Neutrophil (primary cell): ENCODE measurements around the gene NACC2.
A peak's percentile ranks its signal among the peaks of the same experiment; 100 is the strongest.

ENCODE experiments used
- H3K27ac ChIP-seq: fragments of 200-600 bp; sonication (generic); 2 replicates; pipeline ENCODE4 v1.5.1; 2016; ENCODE audit warnings: mild to moderate bottlenecking, moderate library complexity
- H3K27me3 ChIP-seq: fragments of 200-600 bp; sonication (generic); 2 replicates; pipeline ENCODE4 v1.6.0; 2016; ENCODE audit warnings: mild to moderate bottlenecking
- H3K36me3 ChIP-seq: fragments of 200-600 bp; sonication (generic); 2 replicates; pipeline ENCODE4 v1.5.1; 2017
- H3K4me1 ChIP-seq, 2 experiments: fragments of 200-600 bp in 1 of 2; sonication (generic) in 1 of 2; 1 replicate in 1 of 2; 2 replicates in 1 of 2; pipeline versions ENCODE4 v1.5.1 to v1.6.1; 2013 to 2016; ENCODE audit warnings: low read depth in 1 of 2, low read length in 1 of 2, mild to moderate bottlenecking in 1 of 2, moderate library complexity in 1 of 2; ENCODE audit not compliant: control insufficient read depth in 1 of 2, insufficient read depth in 1 of 2
- H3K4me3 ChIP-seq, 2 experiments: fragments of 200-600 bp in 1 of 2; sonication (generic) in 1 of 2; 1 replicate in 1 of 2; 2 replicates in 1 of 2; pipeline ENCODE4 v1.5.1; 2013 to 2016; ENCODE audit warnings: low read depth in 1 of 2, low read length in 1 of 2, mild to moderate bottlenecking in 1 of 2, moderate library complexity in 1 of 2
- H3K9me3 ChIP-seq: fragments of 200-600 bp; sonication (generic); 2 replicates; pipeline ENCODE4 v1.5.1; 2016
- TF ChIP-seq, protein P1 (sequence below): fragments of 200-600 bp; sonication (generic); IDR thresholded peaks from 2 replicates; pipeline ENCODE4 v1.5.1; 2016; ENCODE audit warnings: antibody characterized with exemption

Gene NACC2

GRCh38 chr9:136081113-136081825, 13.8 kb downstream of the NACC2 start:
- no peak overlapping the region for H3K27ac ChIP-seq
- TF ChIP-seq, protein P1, sequence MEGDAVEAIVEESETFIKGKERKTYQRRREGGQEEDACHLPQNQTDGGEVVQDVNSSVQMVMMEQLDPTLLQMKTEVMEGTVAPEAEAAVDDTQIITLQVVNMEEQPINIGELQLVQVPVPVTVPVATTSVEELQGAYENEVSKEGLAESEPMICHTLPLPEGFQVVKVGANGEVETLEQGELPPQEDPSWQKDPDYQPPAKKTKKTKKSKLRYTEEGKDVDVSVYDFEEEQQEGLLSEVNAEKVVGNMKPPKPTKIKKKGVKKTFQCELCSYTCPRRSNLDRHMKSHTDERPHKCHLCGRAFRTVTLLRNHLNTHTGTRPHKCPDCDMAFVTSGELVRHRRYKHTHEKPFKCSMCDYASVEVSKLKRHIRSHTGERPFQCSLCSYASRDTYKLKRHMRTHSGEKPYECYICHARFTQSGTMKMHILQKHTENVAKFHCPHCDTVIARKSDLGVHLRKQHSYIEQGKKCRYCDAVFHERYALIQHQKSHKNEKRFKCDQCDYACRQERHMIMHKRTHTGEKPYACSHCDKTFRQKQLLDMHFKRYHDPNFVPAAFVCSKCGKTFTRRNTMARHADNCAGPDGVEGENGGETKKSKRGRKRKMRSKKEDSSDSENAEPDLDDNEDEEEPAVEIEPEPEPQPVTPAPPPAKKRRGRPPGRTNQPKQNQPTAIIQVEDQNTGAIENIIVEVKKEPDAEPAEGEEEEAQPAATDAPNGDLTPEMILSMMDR = no peak

GRCh38 chr9:136080716-136081112, 14.4 kb downstream of the NACC2 start:
- TF ChIP-seq, protein P1 = no peak
- peaks cover 10 to 52% of the 10 kb centered on the region in 2 experiments for H3K4me1 ChIP-seq
- H3K4me3 ChIP-seq = no peak overlapping the region
- H3K9me3 ChIP-seq = no peaks in the 10 kb centered on the region
- no peaks in the 10 kb centered on the region for H3K27me3 ChIP-seq
- H3K27ac ChIP-seq = no peak overlapping the region
- H3K36me3 ChIP-seq = peaks cover 27% of the 10 kb centered on the region

More at GRCh38 chr9:136081113-136081825, 13.8 kb downstream of the NACC2 start:
- Histone ChIP-seq H3K9me3 (no peaks in the 10 kb centered on the region), H3K36me3 (peaks cover 27% of the 10 kb centered on the region), H3K4me1 (peaks cover 5 to 46% of the 10 kb centered on the region in 2 experiments), H3K27me3 (no peaks in the 10 kb centered on the region), H3K4me3 (no peak overlapping the region)

- Histone ChIP-seq H3K27ac (peak overlapping the region; percentile 26), H3K4me1 (peaks cover 18 to 60% of the 10 kb centered on the region in 2 experiments)
These were observed 15.2 kb downstream of the NACC2 start for GRCh38 chr9:136079916-136080246.

DNA sequence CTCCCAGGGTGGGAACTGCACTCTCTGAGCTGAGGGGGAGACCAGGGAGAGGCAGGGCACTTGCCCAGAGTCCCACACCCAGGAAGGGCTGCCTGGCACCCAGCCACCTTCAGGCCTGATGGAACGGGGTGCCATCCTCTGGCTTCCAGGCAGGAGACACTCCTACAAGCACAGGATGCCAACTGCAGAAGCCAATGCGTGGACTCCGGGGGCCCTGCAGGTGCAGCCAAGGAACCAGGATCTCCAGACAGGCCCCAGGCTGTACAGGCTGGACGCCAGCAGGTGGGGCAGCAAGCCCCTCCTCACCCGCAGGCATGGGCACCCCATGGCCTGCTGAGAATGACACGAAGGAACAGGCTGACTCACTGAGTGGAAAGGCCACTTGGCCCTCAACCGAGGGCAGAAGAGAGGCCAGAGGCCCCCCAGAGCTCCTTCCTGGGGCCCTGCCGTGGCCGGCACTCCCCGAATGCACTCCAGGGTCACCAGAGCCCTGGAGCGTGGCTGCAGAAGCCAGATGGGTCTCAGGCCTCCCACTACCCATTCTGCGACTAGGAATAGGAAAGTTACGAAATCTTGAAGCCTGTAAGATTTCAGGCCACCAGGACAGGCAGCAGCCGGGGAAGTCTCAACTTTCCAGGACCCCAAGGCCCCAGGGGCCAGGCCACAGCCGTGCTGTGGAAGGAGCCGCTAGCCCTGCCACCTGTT, 15.7 kb downstream of the NACC2 start:
- peak overlapping the region; percentile 26 for H3K27ac ChIP-seq
- no peaks in the 10 kb centered on the region for H3K27me3 ChIP-seq
- H3K4me1 ChIP-seq = peaks cover 20 to 58% of the 10 kb centered on the region in 2 experiments
- no peak overlapping the region for H3K4me3 ChIP-seq
- peaks cover 32% of the 10 kb centered on the region for H3K36me3 ChIP-seq
- no peaks in the 10 kb centered on the region for H3K9me3 ChIP-seq
- TF ChIP-seq, protein P1 = no peak

More at GRCh38 chr9:136079916-136080246, 15.2 kb downstream of the NACC2 start:
- Histone ChIP-seq H3K36me3 (peaks cover 27% of the 10 kb centered on the region), H3K4me3 (no peak overlapping the region), H3K9me3 (no peaks in the 10 kb centered on the region), H3K27me3 (no peaks in the 10 kb centered on the region)
- TF ChIP-seq, protein P1 = no peak

DNA sequence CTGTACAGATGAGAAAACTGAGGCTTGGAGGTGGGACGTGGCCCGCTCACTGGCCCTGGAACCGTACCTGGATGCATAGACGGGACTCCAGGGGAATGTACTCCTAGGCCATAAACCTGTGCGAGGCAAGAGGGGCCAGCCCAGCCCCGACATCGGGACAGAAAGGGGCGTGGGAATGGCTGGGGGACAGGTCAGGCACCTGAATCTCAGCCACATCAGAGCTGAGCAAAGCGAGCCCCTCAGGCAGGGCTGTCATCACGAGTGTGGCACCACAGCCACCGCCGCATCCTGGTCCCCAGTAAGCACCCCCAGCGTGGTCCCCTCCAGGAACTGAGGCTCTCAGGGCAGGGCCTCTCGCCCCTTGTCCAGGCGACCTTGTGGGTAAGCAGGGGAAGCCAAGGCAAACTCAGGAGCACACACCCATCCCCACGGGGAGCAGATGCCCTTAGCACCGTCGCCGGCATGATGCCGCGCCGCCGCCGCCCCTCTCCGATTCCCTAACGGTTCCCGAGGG, 16.5 kb downstream of the NACC2 start:
- peaks cover 25% of the 10 kb centered on the region for H3K36me3 ChIP-seq
- TF ChIP-seq, protein P1 = no peak
- no peaks in the 10 kb centered on the region for H3K9me3 ChIP-seq
- peak overlapping the region; percentile 85 for H3K27ac ChIP-seq
- H3K27me3 ChIP-seq = no peaks in the 10 kb centered on the region
- H3K4me3 ChIP-seq = no peak overlapping the region
- peaks cover 20 to 50% of the 10 kb centered on the region in 2 experiments for H3K4me1 ChIP-seq
